ENCODE results near the gene OMP. TPM values are rescaled to one million over a fixed set of nuclear protein-coding genes. Genes with fewer than 3 reads are reported as not detected.

OMP gene
- polyA plus RNA-seq, 1 donor from 2014 or later, result not detected

DNA sequence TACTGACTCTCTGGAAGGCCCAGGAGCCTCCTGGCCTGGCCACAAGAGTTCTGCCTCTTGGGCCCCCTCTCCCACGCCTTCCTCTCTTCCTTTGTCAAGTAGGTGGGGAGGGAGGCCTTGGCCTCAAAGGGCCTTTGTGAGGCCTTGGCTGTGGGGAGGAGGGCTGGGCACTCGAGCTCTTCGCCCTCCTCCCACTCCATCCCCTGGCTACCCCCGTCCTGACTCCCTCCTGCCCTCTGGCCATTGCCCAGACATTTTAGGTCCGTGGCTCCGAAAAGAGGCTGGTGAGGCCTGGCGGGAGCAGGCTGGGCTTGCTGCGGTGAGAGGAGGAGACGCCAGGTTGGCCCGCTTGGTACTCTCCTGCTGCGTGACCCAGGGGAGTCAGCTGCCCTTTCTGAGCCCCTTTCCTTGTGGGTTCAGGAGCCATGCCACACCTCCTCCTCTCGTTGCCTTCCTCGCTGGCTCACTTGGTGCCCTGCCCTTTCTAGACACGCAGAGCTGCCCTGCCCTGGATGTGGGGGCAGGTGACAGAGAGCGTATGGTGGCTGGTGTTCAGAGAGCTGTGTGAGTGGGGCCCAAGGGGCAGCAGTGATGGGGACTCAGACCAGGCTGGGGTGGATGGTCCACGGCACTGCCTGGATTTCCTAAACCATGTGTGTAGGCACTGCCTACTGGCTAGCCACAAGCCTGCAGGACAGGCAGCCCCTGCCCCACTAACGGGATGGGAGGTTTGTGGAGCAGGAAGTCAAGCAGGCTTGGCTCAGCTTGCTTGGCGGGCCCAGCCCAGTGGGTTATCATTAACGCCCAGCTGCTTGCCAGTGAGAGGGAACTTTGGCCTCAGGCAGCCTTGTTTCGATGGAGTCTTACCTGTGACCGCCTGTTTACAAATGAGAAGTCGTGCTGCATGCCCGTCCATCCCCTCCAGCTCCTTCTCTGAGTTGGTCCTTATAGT lies 15.8 kb upstream of the OMP start:
- Histone ChIP-seq H3K27me3 (ENCODE audit: insufficient read depth, low read depth, low read length) (no peaks in the 10 kb centered on the region), H3K4me2 (ENCODE audit: low read length) (no peak overlapping the region), H3K9me3 (ENCODE audit: low read length) (no peaks in the 10 kb centered on the region), H3F3A (ENCODE audit: insufficient read depth, low read length, poor library complexity, severe bottlenecking) (no peaks in the 10 kb centered on the region), H3K79me2 (replicated peaks; ENCODE audit: insufficient read depth, low read length) (no peaks in the 10 kb centered on the region), H3K27ac (ENCODE audit: low read length) (no peak overlapping the region), H4K20me1 (ENCODE audit: insufficient read depth) (no peaks in the 10 kb centered on the region), H3K36me3 (ENCODE audit: insufficient read depth, low read length) (no peaks in the 10 kb centered on the region), H3K4me3 (ENCODE audit: low read length) (no peak overlapping the region), H3K9ac (ENCODE audit: low read length) (no peak overlapping the region), H3K9me2 (ENCODE audit: insufficient read depth, low read length) (no peaks in the 10 kb centered on the region), H2AFZ (ENCODE audit: low read depth, low read length) (no peak overlapping the region)
- TF ChIP-seq MXI1 (conservative IDR thresholded peaks at IDR 0.05; ENCODE audit: poor library complexity, severe bottlenecking) (no peak), RAD21 (conservative IDR thresholded peaks at IDR 0.05) (no peak), TAF1 (IDR thresholded peaks at IDR 0.05; ENCODE audit: low read depth) (no peak), POLR2AphosphoS5 (IDR thresholded peaks at IDR 0.05) (no peak), SMC3 (conservative IDR thresholded peaks at IDR 0.05; ENCODE audit: poor library complexity) (no peak), EP300 (conservative IDR thresholded peaks at IDR 0.05; ENCODE audit: poor library complexity, severe bottlenecking) (no peak), EZH2 (IDR thresholded peaks at IDR 0.05; ENCODE audit: borderline replicate concordance, insufficient read depth, low read length, poor library complexity, severe bottlenecking) (no peak)
- TF ChIP-seq, protein P1, sequence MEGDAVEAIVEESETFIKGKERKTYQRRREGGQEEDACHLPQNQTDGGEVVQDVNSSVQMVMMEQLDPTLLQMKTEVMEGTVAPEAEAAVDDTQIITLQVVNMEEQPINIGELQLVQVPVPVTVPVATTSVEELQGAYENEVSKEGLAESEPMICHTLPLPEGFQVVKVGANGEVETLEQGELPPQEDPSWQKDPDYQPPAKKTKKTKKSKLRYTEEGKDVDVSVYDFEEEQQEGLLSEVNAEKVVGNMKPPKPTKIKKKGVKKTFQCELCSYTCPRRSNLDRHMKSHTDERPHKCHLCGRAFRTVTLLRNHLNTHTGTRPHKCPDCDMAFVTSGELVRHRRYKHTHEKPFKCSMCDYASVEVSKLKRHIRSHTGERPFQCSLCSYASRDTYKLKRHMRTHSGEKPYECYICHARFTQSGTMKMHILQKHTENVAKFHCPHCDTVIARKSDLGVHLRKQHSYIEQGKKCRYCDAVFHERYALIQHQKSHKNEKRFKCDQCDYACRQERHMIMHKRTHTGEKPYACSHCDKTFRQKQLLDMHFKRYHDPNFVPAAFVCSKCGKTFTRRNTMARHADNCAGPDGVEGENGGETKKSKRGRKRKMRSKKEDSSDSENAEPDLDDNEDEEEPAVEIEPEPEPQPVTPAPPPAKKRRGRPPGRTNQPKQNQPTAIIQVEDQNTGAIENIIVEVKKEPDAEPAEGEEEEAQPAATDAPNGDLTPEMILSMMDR (IDR thresholded peaks at IDR 0.05; ENCODE audit: poor library complexity, severe bottlenecking), result no peak
- TF ChIP-seq, protein P2, sequence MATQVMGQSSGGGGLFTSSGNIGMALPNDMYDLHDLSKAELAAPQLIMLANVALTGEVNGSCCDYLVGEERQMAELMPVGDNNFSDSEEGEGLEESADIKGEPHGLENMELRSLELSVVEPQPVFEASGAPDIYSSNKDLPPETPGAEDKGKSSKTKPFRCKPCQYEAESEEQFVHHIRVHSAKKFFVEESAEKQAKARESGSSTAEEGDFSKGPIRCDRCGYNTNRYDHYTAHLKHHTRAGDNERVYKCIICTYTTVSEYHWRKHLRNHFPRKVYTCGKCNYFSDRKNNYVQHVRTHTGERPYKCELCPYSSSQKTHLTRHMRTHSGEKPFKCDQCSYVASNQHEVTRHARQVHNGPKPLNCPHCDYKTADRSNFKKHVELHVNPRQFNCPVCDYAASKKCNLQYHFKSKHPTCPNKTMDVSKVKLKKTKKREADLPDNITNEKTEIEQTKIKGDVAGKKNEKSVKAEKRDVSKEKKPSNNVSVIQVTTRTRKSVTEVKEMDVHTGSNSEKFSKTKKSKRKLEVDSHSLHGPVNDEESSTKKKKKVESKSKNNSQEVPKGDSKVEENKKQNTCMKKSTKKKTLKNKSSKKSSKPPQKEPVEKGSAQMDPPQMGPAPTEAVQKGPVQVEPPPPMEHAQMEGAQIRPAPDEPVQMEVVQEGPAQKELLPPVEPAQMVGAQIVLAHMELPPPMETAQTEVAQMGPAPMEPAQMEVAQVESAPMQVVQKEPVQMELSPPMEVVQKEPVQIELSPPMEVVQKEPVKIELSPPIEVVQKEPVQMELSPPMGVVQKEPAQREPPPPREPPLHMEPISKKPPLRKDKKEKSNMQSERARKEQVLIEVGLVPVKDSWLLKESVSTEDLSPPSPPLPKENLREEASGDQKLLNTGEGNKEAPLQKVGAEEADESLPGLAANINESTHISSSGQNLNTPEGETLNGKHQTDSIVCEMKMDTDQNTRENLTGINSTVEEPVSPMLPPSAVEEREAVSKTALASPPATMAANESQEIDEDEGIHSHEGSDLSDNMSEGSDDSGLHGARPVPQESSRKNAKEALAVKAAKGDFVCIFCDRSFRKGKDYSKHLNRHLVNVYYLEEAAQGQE (IDR thresholded peaks at IDR 0.05; ENCODE audit: borderline replicate concordance), result no peak

DNA sequence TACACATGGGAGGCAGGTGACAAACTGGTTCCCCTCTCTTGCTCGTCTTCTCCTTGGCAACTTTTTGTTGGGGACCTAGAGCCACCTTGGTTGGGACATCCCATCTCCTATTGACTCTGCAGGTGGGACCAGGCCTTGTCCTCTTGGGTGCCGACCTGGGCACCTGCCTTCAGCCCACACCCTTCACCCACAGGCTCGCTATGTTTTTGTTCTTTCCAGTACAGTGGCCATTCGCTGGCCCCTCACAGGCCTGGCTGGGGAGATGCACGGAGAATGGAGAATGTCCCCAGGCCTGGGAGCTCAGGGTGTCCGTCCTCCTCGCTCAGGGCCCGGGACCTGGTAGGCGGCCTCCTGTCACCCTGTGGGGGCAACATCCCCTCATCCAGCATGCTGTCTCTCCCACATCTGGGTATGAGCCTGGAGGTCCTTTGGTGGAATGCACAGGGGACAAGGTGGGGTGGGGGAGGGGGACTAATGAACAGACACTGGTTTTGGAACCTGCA lies 14.9 kb upstream of the OMP start:
- Histone ChIP-seq H3K4me3 (ENCODE audit: low read length) (no peak overlapping the region), H3K9me2 (ENCODE audit: insufficient read depth, low read length) (no peaks in the 10 kb centered on the region), H3F3A (ENCODE audit: insufficient read depth, low read length, poor library complexity, severe bottlenecking) (no peaks in the 10 kb centered on the region), H3K27ac (ENCODE audit: low read length) (no peak overlapping the region), H3K9ac (ENCODE audit: low read length) (no peak overlapping the region), H3K27me3 (ENCODE audit: insufficient read depth, low read depth, low read length) (no peaks in the 10 kb centered on the region), H4K20me1 (ENCODE audit: insufficient read depth) (no peaks in the 10 kb centered on the region), H3K36me3 (ENCODE audit: insufficient read depth, low read length) (no peaks in the 10 kb centered on the region), H3K79me2 (replicated peaks; ENCODE audit: insufficient read depth, low read length) (no peaks in the 10 kb centered on the region), H3K4me2 (ENCODE audit: low read length) (no peak overlapping the region), H3K9me3 (ENCODE audit: low read length) (no peaks in the 10 kb centered on the region), H2AFZ (ENCODE audit: low read depth, low read length) (no peak overlapping the region)
- TF ChIP-seq POLR2AphosphoS5 (IDR thresholded peaks at IDR 0.05) (no peak), TAF1 (IDR thresholded peaks at IDR 0.05; ENCODE audit: low read depth) (no peak), EP300 (conservative IDR thresholded peaks at IDR 0.05; ENCODE audit: poor library complexity, severe bottlenecking) (no peak), RAD21 (conservative IDR thresholded peaks at IDR 0.05) (no peak), EZH2 (IDR thresholded peaks at IDR 0.05; ENCODE audit: borderline replicate concordance, insufficient read depth, low read length, poor library complexity, severe bottlenecking) (no peak), SMC3 (conservative IDR thresholded peaks at IDR 0.05; ENCODE audit: poor library complexity) (no peak), MXI1 (conservative IDR thresholded peaks at IDR 0.05; ENCODE audit: poor library complexity, severe bottlenecking) (no peak)
- TF ChIP-seq, protein P1 (IDR thresholded peaks at IDR 0.05; ENCODE audit: poor library complexity, severe bottlenecking), result no peak
- TF ChIP-seq, protein P2 (IDR thresholded peaks at IDR 0.05; ENCODE audit: borderline replicate concordance), result no peak
